K562 (cell line): ENCODE results near the gene MAP1A. TPM values are rescaled to one million over a fixed set of nuclear protein-coding genes. Genes with fewer than 3 reads are reported as not detected.

ENCODE experiments used
- CBX1 ChIP-seq: sonication (generic); IDR thresholded peaks from 2 replicates; pipeline ENCODE4 v1.6.1; 2016; ENCODE audit warnings: antibody characterized with exemption, low read depth, mild to moderate bottlenecking
- GATAD2B ChIP-seq: fragments of 450-650 bp; IDR thresholded peaks from 2 replicates; pipeline ENCODE4 v1.6.1; 2017; ENCODE audit warnings: mild to moderate bottlenecking, borderline replicate concordance
- LCOR ChIP-seq: sonication (generic); formaldehyde crosslinking; IDR thresholded peaks from 2 replicates; pipeline ENCODE4 v1.8.0; 2022; ENCODE audit warnings: mild to moderate bottlenecking, missing genetic modification reagents
- NFATC3 ChIP-seq: fragments of 450-650 bp; IDR thresholded peaks from 2 replicates; pipeline ENCODE4 v1.6.1; 2017; ENCODE audit warnings: mild to moderate bottlenecking
- NFXL1 ChIP-seq: fragments of 450-650 bp; formaldehyde crosslinking; IDR thresholded peaks from 2 replicates; pipeline ENCODE4 v1.4.0; 2021; ENCODE audit warnings: mild to moderate bottlenecking
- NR2C1 ChIP-seq, 2 experiments: fragments of 450-650 bp; IDR thresholded peaks; 2 replicates each; pipeline ENCODE4 v1.6.1; 2017; ENCODE audit warnings: mild to moderate bottlenecking in 2 of 2, antibody characterized with exemption in 1 of 2, inconsistent platforms in 1 of 2, missing compliant biosample characterization in 1 of 2, missing genetic modification characterization in 1 of 2
- POLR2B ChIP-seq: fragments of 450-650 bp; IDR thresholded peaks from 2 replicates; pipeline ENCODE4 v1.6.1; 2018; ENCODE audit warnings: low read depth; ENCODE audit not compliant: partially characterized antibody
- SLC30A9 ChIP-seq: fragments of 250-450 bp; sonication (Bioruptor Pico); IDR thresholded peaks from 2 replicates; pipeline ENCODE4 v1.8.0; 2022; ENCODE audit warnings: mild to moderate bottlenecking, moderate library complexity
- TCF7L2 ChIP-seq: fragments of 150-350 bp; IDR thresholded peaks from 2 replicates; pipeline ENCODE4 v1.6.1; 2016; ENCODE audit warnings: low read depth, mild to moderate bottlenecking, low read length, moderate library complexity
- TEAD4 ChIP-seq, 2 experiments: sonication (generic) in 1 of 2; formaldehyde crosslinking in 1 of 2; IDR thresholded peaks; 2 replicates each; pipeline versions ENCODE4 v1.6.1 to v1.8.0; 2012 to 2022; ENCODE audit warnings: borderline replicate concordance in 1 of 2, inconsistent platforms in 1 of 2, low read length in 1 of 2, mild to moderate bottlenecking in 1 of 2, missing genetic modification reagents in 1 of 2
- U2AF1 ChIP-seq: fragments of 200-400 bp; formaldehyde crosslinking; optimal IDR thresholded peaks from 2 replicates; pipeline ENCODE3; 2017; ENCODE audit warnings: mild to moderate bottlenecking, low read depth, low read length, moderate library complexity
- YY1 ChIP-seq, 3 experiments: IDR thresholded peaks; 2 replicates each; pipeline ENCODE4 v1.6.1; 2011; ENCODE audit warnings: low read length in 2 of 3, mild to moderate bottlenecking in 2 of 3, moderate library complexity in 2 of 3, borderline replicate concordance in 1 of 3, control low read depth in 1 of 3, low read depth in 1 of 3; ENCODE audit not compliant: insufficient read depth in 3 of 3, insufficient replicate concordance in 2 of 3, control insufficient read depth in 1 of 3, insufficient read length in 1 of 3; ENCODE audit errors: extremely low read depth in 1 of 3
- ZBTB17 ChIP-seq: fragments of 450-650 bp; formaldehyde crosslinking; IDR thresholded peaks from 2 replicates; pipeline ENCODE4 v1.4.0; 2020; ENCODE audit warnings: mild to moderate bottlenecking
- ZNF124 ChIP-seq: sonication (generic); formaldehyde crosslinking; IDR thresholded peaks from 2 replicates; pipeline ENCODE4 v1.8.1; 2022; ENCODE audit warnings: missing genetic modification reagents
- ZNF347 ChIP-seq: fragments of 450-650 bp; formaldehyde crosslinking; IDR thresholded peaks from 2 replicates; pipeline ENCODE4 v1.4.0; 2020; ENCODE audit warnings: low read depth, mild to moderate bottlenecking, moderate library complexity
- ZNF778 ChIP-seq: fragments of 450-650 bp; formaldehyde crosslinking; IDR thresholded peaks from 2 replicates; pipeline ENCODE4 v1.4.0; 2020; ENCODE audit warnings: mild to moderate bottlenecking, moderate library complexity
- ZZZ3 ChIP-seq: fragments of 450-650 bp; IDR thresholded peaks from 2 replicates; pipeline ENCODE4 v1.6.1; 2016; ENCODE audit warnings: antibody characterized with exemption, mild to moderate bottlenecking, moderate library complexity
- polyA plus RNA-seq, 8 experiments: library from polyadenylated mRNA; depleted of rRNA in 4 of 8; stranded (reverse) in 5 of 8; unstranded in 3 of 8; fragments of >200 nt; fragmentation: Nextera tagmentation in 2 of 8; fragmentation: Illumina TruSeq in 1 of 8; extraction: Ambion mirVana in 2 of 8; extraction: Trizol in 1 of 8; gene quantifications; 2 replicates each; pipeline versions ENCODE4 v1.2.1 to v1.2.3, GENCODE V29; 2011 to 2014; ENCODE audit warnings: inconsistent platforms in 1 of 8, missing spikeins in 1 of 8
- total RNA-seq, 7 experiments: library from RNA; depleted of rRNA in 6 of 7; stranded (reverse); fragments of >200 nt in 6 of 7; fragmentation: Illumina TruSeq in 2 of 7; extraction: Trizol in 2 of 7; gene quantifications; 2 replicates each; pipeline versions ENCODE4 v1.2.1 to v1.2.3, GENCODE V29; 2011 to 2021; ENCODE audit warnings: low replicate concordance in 1 of 7
- TF ChIP-seq, protein P1 (sequence below): IDR thresholded peaks from 2 replicates; pipeline ENCODE4 v1.6.1; 2014; ENCODE audit warnings: antibody characterized with exemption
- TF ChIP-seq, protein P2 (sequence below): sonication (generic); IDR thresholded peaks from 2 replicates; pipeline ENCODE4 v1.6.1; 2016
- TF ChIP-seq, protein P3 (sequence below): IDR thresholded peaks from 2 replicates; pipeline ENCODE4 v1.6.1; 2012; ENCODE audit warnings: low read depth, low read length, improper control_type of control experiment, borderline replicate concordance
- TF ChIP-seq, protein P4 (sequence below), 2 experiments: fragments of 450-650 bp; IDR thresholded peaks; 2 replicates each; pipeline ENCODE4 v1.6.1; 2018; ENCODE audit warnings: mild to moderate bottlenecking in 2 of 2, low read depth in 1 of 2; ENCODE audit not compliant: partially characterized antibody in 2 of 2

The MAP1A gene
- total and polyA plus RNA-seq, 9 of the 15 experiments (the other 6 are each of a cell fraction or from before 2014, with no cell fraction given): 2.0 to 20.3 (median 7.3) TPM

DNA sequence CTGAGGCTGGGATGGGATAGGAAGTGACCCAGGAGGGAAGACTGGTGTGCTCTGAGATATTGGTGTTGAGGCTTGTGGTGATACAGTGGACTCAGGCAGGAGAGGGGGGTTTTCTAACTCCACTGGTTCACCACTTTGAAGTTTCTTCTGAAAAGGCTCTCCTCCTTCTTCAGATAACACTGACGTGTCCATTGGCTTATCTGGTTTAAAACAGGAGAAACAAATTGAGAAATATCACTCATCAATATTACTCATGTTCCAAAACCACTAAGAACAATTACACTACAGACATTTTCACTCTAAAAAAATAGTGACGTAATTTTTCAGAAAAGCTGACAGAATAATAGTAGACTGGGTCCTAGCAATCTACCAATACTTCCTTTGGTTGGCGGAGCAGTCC lies 47.5 kb upstream of the MAP1A start (continued):
- TF ChIP-seq SLC30A9 (CRISPR knock-in tag): no peak
- TF ChIP-seq GATAD2B: no peak
- no peak for TF ChIP-seq U2AF1
- TF ChIP-seq, protein P1, sequence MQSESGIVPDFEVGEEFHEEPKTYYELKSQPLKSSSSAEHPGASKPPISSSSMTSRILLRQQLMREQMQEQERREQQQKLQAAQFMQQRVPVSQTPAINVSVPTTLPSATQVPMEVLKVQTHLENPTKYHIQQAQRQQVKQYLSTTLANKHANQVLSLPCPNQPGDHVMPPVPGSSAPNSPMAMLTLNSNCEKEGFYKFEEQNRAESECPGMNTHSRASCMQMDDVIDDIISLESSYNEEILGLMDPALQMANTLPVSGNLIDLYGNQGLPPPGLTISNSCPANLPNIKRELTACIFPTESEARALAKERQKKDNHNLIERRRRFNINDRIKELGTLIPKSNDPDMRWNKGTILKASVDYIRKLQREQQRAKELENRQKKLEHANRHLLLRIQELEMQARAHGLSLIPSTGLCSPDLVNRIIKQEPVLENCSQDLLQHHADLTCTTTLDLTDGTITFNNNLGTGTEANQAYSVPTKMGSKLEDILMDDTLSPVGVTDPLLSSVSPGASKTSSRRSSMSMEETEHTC: no peak
- no peak for TF ChIP-seq NR2C1 (IDR thresholded peaks at IDR 0.05)
- TF ChIP-seq NR2C1 (tag; IDR thresholded peaks at IDR 0.05): no peak
- no peak for TF ChIP-seq ZNF347 (CRISPR knock-in tag)
- TF ChIP-seq ZNF778 (CRISPR knock-in tag): no peak
- no peak for TF ChIP-seq ZBTB17 (CRISPR knock-in tag)
- TF ChIP-seq LCOR (CRISPR knock-in tag): peak; percentile 25; the same call in 1 of the 2 replicates
- peak; percentile 79 for TF ChIP-seq TEAD4 (IDR thresholded peaks at IDR 0.05; ENCODE audit: low read length)
- no peak for TF ChIP-seq TEAD4 (CRISPR knock-in tag; IDR thresholded peaks at IDR 0.05; ENCODE audit: borderline replicate concordance)
- TF ChIP-seq, protein P2, sequence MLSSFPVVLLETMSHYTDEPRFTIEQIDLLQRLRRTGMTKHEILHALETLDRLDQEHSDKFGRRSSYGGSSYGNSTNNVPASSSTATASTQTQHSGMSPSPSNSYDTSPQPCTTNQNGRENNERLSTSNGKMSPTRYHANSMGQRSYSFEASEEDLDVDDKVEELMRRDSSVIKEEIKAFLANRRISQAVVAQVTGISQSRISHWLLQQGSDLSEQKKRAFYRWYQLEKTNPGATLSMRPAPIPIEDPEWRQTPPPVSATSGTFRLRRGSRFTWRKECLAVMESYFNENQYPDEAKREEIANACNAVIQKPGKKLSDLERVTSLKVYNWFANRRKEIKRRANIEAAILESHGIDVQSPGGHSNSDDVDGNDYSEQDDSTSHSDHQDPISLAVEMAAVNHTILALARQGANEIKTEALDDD: peak; percentile 40; the same call in 1 of the 2 replicates
- TF ChIP-seq NFATC3: no peak
- TF ChIP-seq NFXL1 (CRISPR knock-in tag): no peak
- TF ChIP-seq POLR2B: no peak
- TF ChIP-seq YY1 (IDR thresholded peaks at IDR 0.05; ENCODE audit: borderline replicate concordance in 1 of 3, control insufficient read depth in 1 of 3, extremely low read depth in 1 of 3, insufficient read depth in 3 of 3, insufficient read length in 1 of 3, insufficient replicate concordance in 2 of 3, low read depth in 1 of 3, low read length in 2 of 3): no peak
- TF ChIP-seq TCF7L2: no peak
- TF ChIP-seq, protein P3, sequence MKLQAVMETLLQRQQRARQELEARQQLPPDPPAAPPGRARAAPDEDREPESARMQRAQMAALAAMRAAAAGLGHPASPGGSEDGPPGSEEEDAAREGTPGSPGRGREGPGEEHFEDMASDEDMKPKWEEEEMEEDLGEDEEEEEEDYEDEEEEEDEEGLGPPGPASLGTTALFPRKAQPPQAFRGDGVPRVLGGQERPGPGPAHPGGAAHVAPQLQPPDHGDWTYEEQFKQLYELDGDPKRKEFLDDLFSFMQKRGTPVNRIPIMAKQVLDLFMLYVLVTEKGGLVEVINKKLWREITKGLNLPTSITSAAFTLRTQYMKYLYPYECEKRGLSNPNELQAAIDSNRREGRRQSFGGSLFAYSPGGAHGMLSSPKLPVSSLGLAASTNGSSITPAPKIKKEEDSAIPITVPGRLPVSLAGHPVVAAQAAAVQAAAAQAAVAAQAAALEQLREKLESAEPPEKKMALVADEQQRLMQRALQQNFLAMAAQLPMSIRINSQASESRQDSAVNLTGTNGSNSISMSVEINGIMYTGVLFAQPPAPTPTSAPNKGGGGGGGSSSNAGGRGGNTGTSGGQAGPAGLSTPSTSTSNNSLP: no peak
- no peak for TF ChIP-seq CBX1
- TF ChIP-seq ZNF124 (CRISPR knock-in tag): no peak
- TF ChIP-seq ZZZ3: no peak
- TF ChIP-seq, protein P4, sequence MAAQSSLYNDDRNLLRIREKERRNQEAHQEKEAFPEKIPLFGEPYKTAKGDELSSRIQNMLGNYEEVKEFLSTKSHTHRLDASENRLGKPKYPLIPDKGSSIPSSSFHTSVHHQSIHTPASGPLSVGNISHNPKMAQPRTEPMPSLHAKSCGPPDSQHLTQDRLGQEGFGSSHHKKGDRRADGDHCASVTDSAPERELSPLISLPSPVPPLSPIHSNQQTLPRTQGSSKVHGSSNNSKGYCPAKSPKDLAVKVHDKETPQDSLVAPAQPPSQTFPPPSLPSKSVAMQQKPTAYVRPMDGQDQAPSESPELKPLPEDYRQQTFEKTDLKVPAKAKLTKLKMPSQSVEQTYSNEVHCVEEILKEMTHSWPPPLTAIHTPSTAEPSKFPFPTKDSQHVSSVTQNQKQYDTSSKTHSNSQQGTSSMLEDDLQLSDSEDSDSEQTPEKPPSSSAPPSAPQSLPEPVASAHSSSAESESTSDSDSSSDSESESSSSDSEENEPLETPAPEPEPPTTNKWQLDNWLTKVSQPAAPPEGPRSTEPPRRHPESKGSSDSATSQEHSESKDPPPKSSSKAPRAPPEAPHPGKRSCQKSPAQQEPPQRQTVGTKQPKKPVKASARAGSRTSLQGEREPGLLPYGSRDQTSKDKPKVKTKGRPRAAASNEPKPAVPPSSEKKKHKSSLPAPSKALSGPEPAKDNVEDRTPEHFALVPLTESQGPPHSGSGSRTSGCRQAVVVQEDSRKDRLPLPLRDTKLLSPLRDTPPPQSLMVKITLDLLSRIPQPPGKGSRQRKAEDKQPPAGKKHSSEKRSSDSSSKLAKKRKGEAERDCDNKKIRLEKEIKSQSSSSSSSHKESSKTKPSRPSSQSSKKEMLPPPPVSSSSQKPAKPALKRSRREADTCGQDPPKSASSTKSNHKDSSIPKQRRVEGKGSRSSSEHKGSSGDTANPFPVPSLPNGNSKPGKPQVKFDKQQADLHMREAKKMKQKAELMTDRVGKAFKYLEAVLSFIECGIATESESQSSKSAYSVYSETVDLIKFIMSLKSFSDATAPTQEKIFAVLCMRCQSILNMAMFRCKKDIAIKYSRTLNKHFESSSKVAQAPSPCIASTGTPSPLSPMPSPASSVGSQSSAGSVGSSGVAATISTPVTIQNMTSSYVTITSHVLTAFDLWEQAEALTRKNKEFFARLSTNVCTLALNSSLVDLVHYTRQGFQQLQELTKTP (IDR thresholded peaks at IDR 0.05; ENCODE audit: low read depth in 1 of 2, partially characterized antibody in 2 of 2): no peak
